BJ (cell line): ENCODE data around the gene HOXC6. TPM values are rescaled to one million over a fixed set of nuclear protein-coding genes. Genes with fewer than 3 reads are reported as not detected.
"Not testable (repeated sequence)": the region's sequence is repeated elsewhere in the genome, so short reads cannot be mapped to it uniquely, and the experiment has no call there.

ENCODE experiments used
- CTCF ChIA-PET: fragments of 350-600 bp; formaldehyde crosslinking; extraction: SDS; loops from one replicate; lab custom pipeline; 2021; ENCODE audit warnings: antibody characterized with exemption, inconsistent platforms; lab: Yijun Ruan, JAX
- POLR2A ChIA-PET: fragments of 300-600 bp; sonication (Branson Sonifier 250); formaldehyde crosslinking; extraction: SDS; loops from one replicate; lab custom pipeline; 2021; ENCODE audit warnings: antibody characterized with exemption; lab: Charles Lee
- DNase-seq: peaks from one replicate; pipeline ENCODE4 v3.0.0-alpha.2; 2011; ENCODE audit warnings: low read depth
- H3K27me3 ChIP-seq: 2 replicates; pipeline ENCODE4 v1.6.0; 2011; ENCODE audit warnings: low read length; ENCODE audit not compliant: control insufficient read depth, insufficient read depth
- H3K36me3 ChIP-seq: 2 replicates; pipeline ENCODE4 v1.5.1; 2011; ENCODE audit warnings: low read length; ENCODE audit not compliant: control insufficient read depth, insufficient read depth
- H3K4me3 ChIP-seq: 2 replicates; pipeline ENCODE4 v1.5.1; 2011; ENCODE audit warnings: low read depth, mild to moderate bottlenecking, control low read depth, low read length
- CTCF ChIP-seq: IDR thresholded peaks from 2 replicates; pipeline ENCODE4 v1.5.1; 2011; ENCODE audit warnings: low read depth, mild to moderate bottlenecking, control low read depth, inconsistent platforms, low read length, moderate library complexity; ENCODE audit not compliant: insufficient read depth
- polyA plus RNA-seq: library from polyadenylated mRNA; depleted of rRNA; stranded (reverse); fragments of >200 nt; gene quantifications from 2 replicates; pipeline ENCODE4 v1.2.3, GENCODE V29; 2011

HOXC6 gene
- polyA plus RNA-seq, 1 experiment: 5.9 TPM

GRCh38 chr12:54041097-54041690 lies 13.0 kb downstream of the HOXC6 start:
- H3K4me3 ChIP-seq: no peak overlapping the region
- DNase-seq: no peak
- POLR2A ChIA-PET: interaction anchor here (0.5 kb wide), 1 partner anchor 13 kb away, joined by 3 read pairs; no protein-coding TSS in a partner anchor
- CTCF ChIA-PET: interaction anchor here (1.3 to 2.0 kb wide), 3 partner anchors 9 to 160 kb away, joined by 4 to 13 read pairs (median 6); partner anchors contain the start of gene HOXC5
- no peaks in the 10 kb centered on the region for H3K36me3 ChIP-seq
- H3K27me3 ChIP-seq: peaks cover 18% of the 10 kb centered on the region
- no peak for TF ChIP-seq CTCF

GRCh38 chr12:54042033-54042432 lies 13.8 kb downstream of the HOXC6 start:
- CTCF ChIA-PET: interaction anchor here (2.0 kb wide), 1 partner anchor 10 kb away, joined by 13 read pairs; the partner anchor contains the start of gene HOXC5
- not testable (repeated sequence) for H3K36me3 ChIP-seq, DNase-seq, H3K4me3 ChIP-seq
- peaks cover 23% of the 10 kb centered on the region for H3K27me3 ChIP-seq
- POLR2A ChIA-PET: interaction anchor here (0.5 kb wide), 1 partner anchor 13 kb away, joined by 3 read pairs; no protein-coding TSS in a partner anchor

GRCh38 chr12:54042970-54043853 lies 15.0 kb downstream of the HOXC6 start:
- CTCF ChIA-PET: interaction anchor here (1.2 to 1.3 kb wide), 2 partner anchors 9 to 148 kb away, joined by 3 read pairs; no protein-coding TSS in a partner anchor
- POLR2A ChIA-PET: no interaction called here

GRCh38 chr12:54044425-54045103 lies 16.3 kb downstream of the HOXC6 start:
- no peaks in the 10 kb centered on the region for H3K36me3 ChIP-seq
- peaks cover 21% of the 10 kb centered on the region for H3K27me3 ChIP-seq
- H3K4me3 ChIP-seq: no peak overlapping the region
- ChIA-PET CTCF (interaction anchor here (0.6 to 1.3 kb wide), 2 partner anchors 12 to 147 kb away, joined by 3 read pairs; no protein-coding TSS in a partner anchor), POLR2A (no interaction called here)
- no peak for DNase-seq
- TF ChIP-seq CTCF: no peak

More at GRCh38 chr12:54042970-54043853, 15.0 kb downstream of the HOXC6 start:
- no peak for DNase-seq
- Histone ChIP-seq H3K36me3 (no peaks in the 10 kb centered on the region), H3K4me3 (no peak overlapping the region), H3K27me3 (peaks cover 23% of the 10 kb centered on the region)
- no peak for TF ChIP-seq CTCF

- ChIA-PET POLR2A (no interaction called here), CTCF (no interaction called here)
- no peaks in the 10 kb centered on the region for H3K36me3 ChIP-seq
- H3K27me3 ChIP-seq: peaks cover 23% of the 10 kb centered on the region
- no peak for DNase-seq
- TF ChIP-seq CTCF: no peak
- H3K4me3 ChIP-seq: no peak overlapping the region
Observed at GRCh38 chr12:54045401-54045800, 17.2 kb downstream of the HOXC6 start.
